ENCODE results near the gene DMRT1. TPM values are rescaled to one million over a fixed set of nuclear protein-coding genes. Genes with fewer than 3 reads are reported as not detected.

Gene DMRT1
- total RNA-seq, 4 donors from 2014 or later, result not detected

DNA sequence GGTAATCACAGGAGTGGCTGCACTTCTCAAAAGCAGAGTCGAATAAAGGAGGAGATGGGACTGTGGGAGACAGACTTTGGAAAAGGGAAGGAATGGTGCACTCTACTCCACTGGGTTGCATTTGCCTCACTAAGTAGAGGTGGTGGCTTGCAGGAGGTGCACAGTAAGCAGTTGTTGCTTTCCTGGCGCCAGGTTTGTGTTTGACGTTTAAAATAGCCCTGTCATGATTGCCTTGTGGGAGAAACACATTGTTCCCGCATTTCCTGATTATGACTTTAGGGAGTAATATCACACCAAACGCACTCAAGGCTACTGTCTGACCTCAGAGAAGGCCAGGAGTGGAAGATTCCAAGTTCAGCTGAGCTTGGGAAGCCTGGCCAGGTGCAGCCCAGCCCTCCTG is 36.7 kb downstream of the DMRT1 start:
- H3K27me3 ChIP-seq, result no peaks in the 10 kb centered on the region
- no peak overlapping the region for H3K27ac ChIP-seq
- intact Hi-C loops (cut with DNase I; ENCODE audit: low total_unique reads), result no loop called here
- H3K36me3 ChIP-seq, result no peaks in the 10 kb centered on the region
- TF ChIP-seq, protein P1, sequence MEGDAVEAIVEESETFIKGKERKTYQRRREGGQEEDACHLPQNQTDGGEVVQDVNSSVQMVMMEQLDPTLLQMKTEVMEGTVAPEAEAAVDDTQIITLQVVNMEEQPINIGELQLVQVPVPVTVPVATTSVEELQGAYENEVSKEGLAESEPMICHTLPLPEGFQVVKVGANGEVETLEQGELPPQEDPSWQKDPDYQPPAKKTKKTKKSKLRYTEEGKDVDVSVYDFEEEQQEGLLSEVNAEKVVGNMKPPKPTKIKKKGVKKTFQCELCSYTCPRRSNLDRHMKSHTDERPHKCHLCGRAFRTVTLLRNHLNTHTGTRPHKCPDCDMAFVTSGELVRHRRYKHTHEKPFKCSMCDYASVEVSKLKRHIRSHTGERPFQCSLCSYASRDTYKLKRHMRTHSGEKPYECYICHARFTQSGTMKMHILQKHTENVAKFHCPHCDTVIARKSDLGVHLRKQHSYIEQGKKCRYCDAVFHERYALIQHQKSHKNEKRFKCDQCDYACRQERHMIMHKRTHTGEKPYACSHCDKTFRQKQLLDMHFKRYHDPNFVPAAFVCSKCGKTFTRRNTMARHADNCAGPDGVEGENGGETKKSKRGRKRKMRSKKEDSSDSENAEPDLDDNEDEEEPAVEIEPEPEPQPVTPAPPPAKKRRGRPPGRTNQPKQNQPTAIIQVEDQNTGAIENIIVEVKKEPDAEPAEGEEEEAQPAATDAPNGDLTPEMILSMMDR (IDR thresholded peaks at IDR 0.05), result no peak
- TF ChIP-seq POLR2A (IDR thresholded peaks at IDR 0.05), result no peak
- DNase-seq, result no peak
- no peaks in the 10 kb centered on the region for H3K9me3 ChIP-seq
- no peak overlapping the region for H3K4me3 ChIP-seq
- H3K4me1 ChIP-seq, result no peaks in the 10 kb centered on the region

DNA sequence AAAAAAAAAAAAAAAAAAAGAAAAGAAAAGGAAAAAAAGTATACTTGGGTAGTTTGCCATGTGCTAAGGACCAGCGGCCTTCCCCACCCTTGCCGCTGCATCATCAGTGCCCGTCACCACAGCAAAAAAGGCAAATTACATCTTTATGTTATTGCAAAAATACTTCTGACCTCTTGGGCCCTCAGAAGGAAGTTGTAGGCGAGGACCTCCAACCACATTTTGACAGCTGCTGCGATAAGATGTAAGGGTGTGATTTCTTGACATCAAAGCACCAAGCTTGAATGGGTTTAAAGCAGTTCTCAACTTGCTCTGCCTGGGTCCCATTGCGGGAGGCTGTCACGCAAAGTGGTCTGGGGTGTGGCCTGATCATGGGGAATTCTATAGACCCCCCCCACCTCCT is 39.2 kb downstream of the DMRT1 start:
- intact Hi-C loops (cut with DNase I; ENCODE audit: low total_unique reads), result no loop called here
- Histone ChIP-seq H3K27ac (no peak overlapping the region), H3K9me3 (no peaks in the 10 kb centered on the region), H3K4me1 (no peaks in the 10 kb centered on the region), H3K36me3 (no peaks in the 10 kb centered on the region), H3K27me3 (no peaks in the 10 kb centered on the region), H3K4me3 (no peak overlapping the region)
- TF ChIP-seq POLR2A (IDR thresholded peaks at IDR 0.05), result no peak
- DNase-seq, result no peak

DNA sequence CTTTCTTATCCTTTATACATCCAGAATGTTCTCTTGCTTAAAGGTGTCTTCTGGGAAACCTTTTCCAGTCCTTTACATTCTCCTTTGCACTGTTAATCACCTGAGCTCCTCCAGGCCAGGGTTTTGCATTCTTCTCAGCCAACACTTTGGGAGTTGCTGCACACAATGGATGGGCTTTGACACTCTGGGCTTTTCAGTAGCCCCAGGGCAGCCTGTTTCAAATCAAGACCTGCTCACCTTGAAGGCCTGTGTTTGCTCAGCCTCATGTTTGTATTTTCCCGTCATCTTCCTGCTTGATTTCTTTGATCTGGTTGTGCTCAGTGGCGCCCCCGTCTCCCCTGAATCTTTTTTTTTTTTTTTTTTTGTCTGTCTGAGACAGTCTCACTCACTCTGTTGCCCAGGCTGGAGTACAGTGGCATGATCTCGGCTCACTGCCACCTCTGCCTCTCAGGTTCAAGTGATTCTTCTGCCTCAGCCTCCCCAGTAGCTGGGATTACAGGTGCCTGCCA is 41.0 kb downstream of the DMRT1 start:
- intact Hi-C loops (cut with DNase I; ENCODE audit: low total_unique reads), result no loop called here
- H3K4me1 ChIP-seq, result no peaks in the 10 kb centered on the region
- H3K9me3 ChIP-seq, result no peaks in the 10 kb centered on the region
- no peak for DNase-seq
- no peak overlapping the region for H3K27ac ChIP-seq
- TF ChIP-seq, protein P1 (IDR thresholded peaks at IDR 0.05), result no peak
- TF ChIP-seq POLR2A (IDR thresholded peaks at IDR 0.05), result no peak
- H3K36me3 ChIP-seq, result no peaks in the 10 kb centered on the region
- H3K27me3 ChIP-seq, result no peaks in the 10 kb centered on the region
- H3K4me3 ChIP-seq, result no peak overlapping the region

DNA sequence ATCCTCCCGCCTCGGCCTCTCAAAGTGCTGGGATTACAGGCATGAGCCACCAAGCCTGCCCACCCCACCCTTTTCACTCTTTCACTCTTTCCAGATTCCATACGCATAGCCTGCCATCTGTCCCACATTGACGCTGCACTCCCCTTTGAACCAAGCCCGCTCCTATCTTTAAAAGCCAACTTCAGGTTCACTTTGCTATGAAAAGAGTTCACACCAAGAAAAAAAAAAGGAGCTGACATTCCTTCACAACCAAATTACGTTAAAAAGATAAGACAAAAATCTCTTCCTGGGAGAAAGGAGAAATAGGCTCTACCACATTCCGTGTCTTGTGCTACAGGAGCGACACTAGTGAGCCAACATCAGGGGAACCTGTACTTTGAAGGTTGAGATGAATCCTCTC is 41.5 kb downstream of the DMRT1 start:
- Histone ChIP-seq H3K36me3 (no peaks in the 10 kb centered on the region), H3K9me3 (no peaks in the 10 kb centered on the region), H3K27ac (no peak overlapping the region), H3K4me1 (no peaks in the 10 kb centered on the region), H3K27me3 (no peaks in the 10 kb centered on the region), H3K4me3 (no peak overlapping the region)
- no peak for DNase-seq
- no peak for TF ChIP-seq POLR2A (IDR thresholded peaks at IDR 0.05)
- TF ChIP-seq, protein P1 (IDR thresholded peaks at IDR 0.05), result no peak
- intact Hi-C loops (cut with DNase I; ENCODE audit: low total_unique reads), result no loop called here

DNA sequence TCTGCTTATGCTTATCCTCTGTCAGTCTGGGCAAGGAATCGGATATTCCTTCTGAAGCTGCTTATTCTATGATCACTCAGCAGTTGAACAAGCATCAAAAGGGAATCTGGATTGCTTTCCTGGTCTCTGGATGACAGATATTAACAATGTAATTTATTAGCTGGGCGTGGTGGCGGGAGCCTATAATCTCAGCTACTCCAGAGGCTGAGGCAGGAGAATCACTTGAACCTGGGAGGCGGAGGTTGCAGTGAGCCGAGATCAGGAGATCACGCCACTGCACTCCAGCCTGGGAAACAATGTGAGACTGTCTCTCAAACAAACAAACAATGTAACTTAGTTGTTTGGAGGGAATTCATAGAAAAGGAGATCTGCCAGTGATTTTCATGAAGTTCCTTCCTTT is 45.4 kb downstream of the DMRT1 start:
- Histone ChIP-seq H3K36me3 (no peaks in the 10 kb centered on the region), H3K27ac (no peak overlapping the region), H3K27me3 (no peaks in the 10 kb centered on the region), H3K4me3 (no peak overlapping the region), H3K4me1 (no peaks in the 10 kb centered on the region), H3K9me3 (no peaks in the 10 kb centered on the region)
- intact Hi-C loops (cut with DNase I; ENCODE audit: low total_unique reads), result no loop called here
- TF ChIP-seq POLR2A (IDR thresholded peaks at IDR 0.05), result no peak
- TF ChIP-seq, protein P1 (IDR thresholded peaks at IDR 0.05), result no peak
- DNase-seq, result no peak

DNA sequence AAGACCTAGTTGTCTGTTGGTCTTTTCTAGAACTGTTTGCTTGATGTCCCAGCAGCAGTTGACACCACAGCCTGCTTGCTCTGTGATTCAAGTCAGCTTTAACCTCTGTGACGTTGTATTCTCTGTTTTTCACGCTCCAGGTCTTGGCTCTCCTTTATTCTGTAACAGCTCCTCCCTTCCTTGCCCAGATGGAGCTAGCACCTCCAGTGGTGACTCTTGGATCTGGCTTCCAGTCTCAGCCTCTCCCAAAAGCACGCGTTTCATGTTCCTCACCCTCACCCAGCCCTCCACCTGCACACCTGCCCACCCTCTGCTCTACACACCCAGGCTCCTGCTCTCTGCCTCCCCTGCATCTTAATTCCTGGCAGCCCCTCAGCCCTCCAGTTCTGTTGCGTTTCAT is 50.6 kb downstream of the DMRT1 start:
- Histone ChIP-seq H3K9me3 (no peaks in the 10 kb centered on the region), H3K27me3 (no peaks in the 10 kb centered on the region), H3K27ac (no peak overlapping the region), H3K4me3 (no peak overlapping the region), H3K36me3 (no peaks in the 10 kb centered on the region), H3K4me1 (no peaks in the 10 kb centered on the region)
- no peak for DNase-seq
- intact Hi-C loops (cut with DNase I; ENCODE audit: low total_unique reads), result no loop called here
- no peak for TF ChIP-seq POLR2A (IDR thresholded peaks at IDR 0.05)
- TF ChIP-seq, protein P1 (IDR thresholded peaks at IDR 0.05), result no peak

Data from uterus (tissue), 4 donors.